Measurements from ENCODE around the gene MICU2.
A peak's percentile ranks its signal among the peaks of the same experiment; 100 is the strongest.

Gene MICU2

GRCh38 chr13:21542563-21542962 lies 61.4 kb downstream of the MICU2 start:
- DNase-seq, result no peak

DNA sequence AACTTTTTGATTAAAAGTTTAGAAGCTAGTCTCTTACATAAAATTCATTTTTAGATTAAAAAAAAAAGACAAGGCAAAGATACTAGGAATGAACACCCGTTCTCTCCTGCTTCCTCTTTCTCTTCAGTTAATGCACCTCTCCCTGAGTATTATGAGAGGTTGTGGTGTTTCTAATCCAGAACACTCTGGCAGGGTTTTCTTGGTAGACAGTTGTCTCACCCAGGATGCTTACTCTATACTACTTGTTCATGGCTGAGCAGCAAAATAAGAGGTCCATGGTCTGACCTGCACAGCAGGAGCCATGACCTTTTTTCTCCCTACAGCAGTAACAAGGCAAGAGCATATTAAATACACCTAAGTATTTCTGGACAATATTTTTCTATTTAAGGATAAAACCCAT lies 62.0 kb downstream of the MICU2 start:
- DNase-seq, result no peak

DNA sequence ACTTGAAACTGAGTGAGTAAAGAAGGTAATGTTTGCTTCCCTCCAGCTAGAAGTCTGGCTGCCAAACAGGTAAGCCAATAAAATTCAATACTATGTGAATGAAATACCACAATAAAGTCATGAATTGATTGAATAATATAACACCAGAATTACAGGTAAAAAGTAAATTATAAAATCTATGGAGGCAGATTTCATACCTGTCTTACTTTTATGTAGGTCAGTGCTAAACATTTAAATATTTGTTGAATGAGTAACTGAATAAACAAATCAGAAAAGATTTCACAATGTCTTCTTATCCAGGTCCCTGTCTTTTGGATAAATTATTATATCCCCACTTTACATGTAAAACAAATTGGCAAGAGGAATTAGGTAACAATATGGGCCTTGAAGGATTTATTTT lies 62.7 kb downstream of the MICU2 start:
- DNase-seq, result no peak

GRCh38 chr13:21539687-21540086 lies 64.3 kb downstream of the MICU2 start:
- no peak for DNase-seq

DNA sequence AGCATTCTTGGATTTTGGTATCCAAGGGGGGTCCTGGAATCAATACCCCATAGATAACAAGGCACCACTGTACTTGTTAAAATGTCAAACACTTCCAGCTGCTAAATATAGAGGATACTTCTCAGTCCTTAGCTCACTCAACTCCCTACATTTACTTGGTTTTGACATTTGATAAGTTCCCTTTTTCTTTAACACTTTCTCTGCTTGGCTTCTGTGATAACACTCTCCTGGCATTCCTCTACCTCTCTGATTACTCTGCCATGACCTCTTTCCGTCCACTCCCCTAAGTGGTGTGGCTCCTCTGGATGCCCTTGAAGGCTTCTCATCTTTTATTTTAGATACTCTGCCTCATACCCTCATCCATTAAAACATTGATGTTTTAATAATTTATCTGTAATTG lies 65.2 kb downstream of the MICU2 start:
- DNase-seq, result no peak

- DNase-seq, result no peak
These were observed 65.7 kb downstream of the MICU2 start for GRCh38 chr13:21538280-21538679.

- no peak for DNase-seq
These were observed 66.9 kb downstream of the MICU2 start for GRCh38 chr13:21537105-21537504.

DNA sequence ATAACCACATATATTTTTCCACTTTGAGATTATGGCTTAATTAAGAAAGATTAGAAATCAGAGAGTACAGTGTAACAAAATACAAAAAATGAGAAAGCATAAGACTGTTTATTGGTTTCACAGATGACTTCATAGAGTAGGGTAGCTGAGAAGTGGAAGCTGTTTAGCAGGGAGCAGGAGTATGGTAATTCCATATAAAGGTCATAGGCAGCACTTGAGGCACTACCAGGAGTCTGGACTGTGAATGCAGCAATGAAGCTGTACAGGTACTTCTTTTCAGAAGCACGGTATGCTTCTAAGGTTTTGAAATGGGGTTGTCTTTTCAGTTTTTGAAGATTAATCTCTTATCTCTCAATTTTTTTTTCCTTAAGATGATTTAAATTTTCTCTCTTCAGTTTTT lies 69.2 kb downstream of the MICU2 start:
- no peak for DNase-seq

DNA sequence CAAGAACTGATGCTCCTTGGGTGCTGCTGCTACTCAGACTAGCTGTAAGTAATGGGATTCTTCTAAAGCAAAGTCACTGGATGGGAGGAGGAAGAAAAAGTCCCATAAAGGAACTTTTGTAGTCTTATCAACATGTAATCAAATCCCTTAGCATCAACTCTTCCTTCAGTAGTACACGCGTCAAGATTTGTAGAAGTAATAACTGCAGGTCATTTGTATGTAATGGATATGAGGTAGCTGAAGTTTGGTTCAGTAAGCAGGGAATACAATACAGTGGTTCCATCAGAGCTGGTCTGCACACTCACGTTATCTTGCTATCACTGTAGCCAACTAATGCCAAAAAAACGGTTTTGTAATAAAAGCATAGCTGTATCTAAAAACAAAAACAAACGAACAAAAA lies 72.5 kb downstream of the MICU2 start:
- DNase-seq, result no peak

GRCh38 chr13:21530656-21531055 lies 73.3 kb downstream of the MICU2 start:
- no peak for DNase-seq

- no peak for DNase-seq
These were observed 74.7 kb downstream of the MICU2 start for GRCh38 chr13:21529146-21529893.

GRCh38 chr13:21528616-21529015 lies 75.4 kb downstream of the MICU2 start:
- DNase-seq, result no peak

- DNase-seq, result peak; percentile 69
These were observed 77.0 kb downstream of the MICU2 start for GRCh38 chr13:21526707-21527540.

GRCh38 chr13:21522847-21523246 lies 81.1 kb downstream of the MICU2 start:
- no peak for DNase-seq

- no peak for DNase-seq
These were observed 81.8 kb downstream of the MICU2 start for GRCh38 chr13:21522130-21522529.

DNA sequence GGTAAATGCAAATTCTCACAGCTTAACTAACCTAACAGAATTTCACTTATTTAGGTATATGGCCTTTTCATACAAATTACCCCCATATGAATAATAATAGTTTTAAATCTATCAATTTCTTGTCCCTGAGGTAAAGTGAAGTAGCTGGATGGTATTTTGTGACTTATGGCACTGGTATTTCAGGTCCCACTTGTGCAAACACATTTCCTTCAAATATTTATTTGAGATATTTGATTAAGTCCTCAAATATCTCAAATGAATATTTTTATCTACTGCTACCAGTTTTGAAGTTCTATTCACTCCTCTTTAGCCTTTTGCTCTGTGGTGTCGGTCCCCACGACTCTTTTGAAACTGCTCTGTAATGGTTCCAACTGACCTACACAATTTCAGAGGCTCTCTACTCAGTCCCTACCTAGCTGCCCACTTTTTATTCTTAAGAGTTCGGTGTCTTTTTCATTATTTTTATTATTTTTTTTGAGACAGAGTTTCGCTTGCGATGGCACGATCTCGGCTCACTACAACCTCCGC lies 85.3 kb downstream of the MICU2 start:
- no peak for DNase-seq

- no peak for DNase-seq
These were observed 86.4 kb downstream of the MICU2 start for GRCh38 chr13:21517576-21517975.

- no peak for DNase-seq
These were observed 87.2 kb downstream of the MICU2 start for GRCh38 chr13:21516805-21517204.

- no peak for DNase-seq
These were observed 92.1 kb downstream of the MICU2 start for GRCh38 chr13:21511849-21512248.

GRCh38 chr13:21504379-21504778 lies 99.6 kb downstream of the MICU2 start:
- no peak for DNase-seq

DNA sequence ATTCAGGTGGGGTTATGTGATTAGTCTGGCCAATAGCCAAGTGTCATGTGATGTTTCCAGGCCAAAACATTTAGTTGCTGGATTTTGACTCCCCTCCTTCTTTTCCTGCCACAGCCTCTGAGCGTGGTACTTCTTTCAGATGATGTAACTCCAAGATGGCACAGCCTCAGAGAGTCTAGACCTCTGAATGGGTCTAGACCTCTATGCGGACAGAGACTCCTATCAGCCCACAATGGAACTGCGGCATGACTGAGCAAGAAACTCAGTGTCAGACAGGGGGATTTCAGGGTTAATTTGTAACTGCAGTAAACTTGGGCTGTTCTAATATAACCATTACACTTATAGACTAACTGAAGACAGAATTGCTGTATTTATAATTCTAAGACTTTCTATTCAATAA lies 102.3 kb downstream of the MICU2 start:
- DNase-seq, result no peak

DNA sequence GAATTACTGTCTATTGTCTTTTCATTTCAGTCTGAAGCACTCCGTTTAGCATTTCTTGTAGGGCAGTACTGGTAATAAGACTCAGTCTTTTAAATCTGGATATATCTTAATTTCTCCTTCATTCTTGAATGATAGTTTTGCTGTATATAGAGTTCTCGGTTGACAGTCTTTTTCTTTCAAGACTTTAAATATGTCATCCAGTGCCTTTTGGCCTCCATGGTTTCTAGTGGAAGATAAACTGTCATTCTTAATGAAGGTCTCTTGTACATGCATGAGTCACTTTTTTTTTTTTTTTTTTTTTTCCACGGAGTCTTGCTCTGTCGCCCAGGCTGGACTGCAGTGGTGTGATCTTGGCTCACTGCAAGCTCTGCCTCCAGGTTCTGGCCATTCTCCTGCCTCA lies 117.6 kb downstream of the MICU2 start:
- no peak for DNase-seq

GRCh38 chr13:21483748-21484147 lies 120.2 kb downstream of the MICU2 start:
- DNase-seq, result no peak

- DNase-seq, result peak; percentile 93
These were observed 122.6 kb downstream of the MICU2 start for GRCh38 chr13:21481359-21481758.
